Measurements from ENCODE around the gene MIB1. TPM values are rescaled to one million over a fixed set of nuclear protein-coding genes. Genes with fewer than 3 reads are reported as not detected.
A peak's percentile ranks its signal among the peaks of the same experiment; 100 is the strongest.

Gene MIB1
- total and polyA plus RNA-seq, 10 of the 15 experiments (the other 5 are each of a cell fraction or from before 2014, with no cell fraction given): 2.3 to 27.5 (median 10.4) TPM

DNA sequence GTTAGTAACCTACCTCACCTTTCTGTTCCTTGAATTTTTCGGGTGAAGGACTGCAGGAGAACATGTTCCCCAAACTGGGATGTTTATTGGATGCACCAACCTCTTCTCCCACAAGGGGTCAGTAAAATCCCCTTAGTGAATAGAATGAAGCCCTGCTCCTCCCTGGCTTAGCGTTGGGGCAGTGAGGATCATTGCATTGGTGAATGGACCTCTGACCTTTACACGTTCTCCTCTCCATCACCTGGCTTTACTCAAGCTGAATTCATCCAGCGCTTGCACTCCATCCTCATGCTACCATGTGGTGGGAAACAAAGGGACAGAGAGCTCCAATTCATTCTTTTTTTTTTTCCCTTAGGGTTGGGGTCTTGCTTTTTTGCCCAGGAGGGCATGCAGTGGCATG lies 157.2 kb downstream of the MIB1 start:
- peak; percentile 89 for ATAC-seq
- Histone ChIP-seq H3K4me1 (ENCODE audit: control insufficient read depth, insufficient read depth, low read length) (no peaks in the 10 kb centered on the region), H2AFZ (ENCODE audit: control insufficient read depth, low read depth, low read length) (peak overlapping the region; percentile 16; the same call in 1 of the 2 replicates), H3K9me3 (replicated peaks; ENCODE audit: control insufficient read depth, insufficient read depth, low read length) (no peaks in the 10 kb centered on the region), H3K79me2 (ENCODE audit: control insufficient read depth, insufficient read depth, low read length) (no peaks in the 10 kb centered on the region), H3K27me3 (replicated peaks in 1 of 2; ENCODE audit: control insufficient read depth in 2 of 2, insufficient read depth in 2 of 2, low read length in 1 of 2) (no peaks in the 10 kb centered on the region; a peak in 2 of 4 replicates), H3K27ac (ENCODE audit: control insufficient read depth, insufficient read depth) (no peak overlapping the region), H4K20me1 (ENCODE audit: control insufficient read depth, insufficient read depth) (no peaks in the 10 kb centered on the region), H3K36me3 (ENCODE audit: control insufficient read depth in 2 of 2, insufficient read depth in 2 of 2, low read length in 1 of 2) (no peaks in the 10 kb centered on the region), H3K9ac (ENCODE audit: control insufficient read depth, insufficient read depth, low read length) (no peak overlapping the region), H3K4me2 (ENCODE audit: control insufficient read depth, insufficient read depth) (no peak overlapping the region), H3K4me3 (no peak overlapping the region)
- BruUV-seq (replicated peaks): no TSS peak
- CTCF ChIA-PET: interaction anchor here (0.7 to 1.5 kb wide), 7 partner anchors 9 to 60 kb away, joined by 3 to 5 read pairs (median 3); no protein-coding TSS in a partner anchor
- peak; percentile 83 for FAIRE-seq
- in situ Hi-C loops (cut with MboI): loop anchor here (5.0 kb wide), 1 partner anchor 59 kb away; no protein-coding TSS in a partner anchor
- TF ChIP-seq SMC3 (IDR thresholded peaks at IDR 0.05; ENCODE audit: borderline replicate concordance, low read length) (peak; percentile 60), TBL1XR1 (IDR thresholded peaks at IDR 0.05; ENCODE audit: low read depth, low read length) (no peak), RFX5 (IDR thresholded peaks at IDR 0.05; ENCODE audit: low read depth, low read length) (no peak), RAD21 (IDR thresholded peaks at IDR 0.05; ENCODE audit: insufficient read depth, low read depth, low read length) (peak; percentile 81), STAT1 (conservative IDR thresholded peaks at IDR 0.05) (no peak), ZNF217 (IDR thresholded peaks at IDR 0.05) (no peak), ZNF274 (IDR thresholded peaks at IDR 0.05; ENCODE audit: insufficient read depth, insufficient read length) (no peak), ZNF24 (IDR thresholded peaks at IDR 0.05) (no peak), BCL11A (IDR thresholded peaks at IDR 0.05; ENCODE audit: low read depth, low read length) (no peak), SMAD5 (IDR thresholded peaks at IDR 0.05; ENCODE audit: low read depth) (no peak), HDGF (IDR thresholded peaks at IDR 0.05) (no peak), EGR1 (IDR thresholded peaks at IDR 0.05; ENCODE audit: borderline replicate concordance in 1 of 2, low read depth in 2 of 2, low read length in 2 of 2) (no peak), RCOR1 (conservative IDR thresholded peaks at IDR 0.05; ENCODE audit: low read depth, low read length) (no peak)
- TF ChIP-seq, protein P1, sequence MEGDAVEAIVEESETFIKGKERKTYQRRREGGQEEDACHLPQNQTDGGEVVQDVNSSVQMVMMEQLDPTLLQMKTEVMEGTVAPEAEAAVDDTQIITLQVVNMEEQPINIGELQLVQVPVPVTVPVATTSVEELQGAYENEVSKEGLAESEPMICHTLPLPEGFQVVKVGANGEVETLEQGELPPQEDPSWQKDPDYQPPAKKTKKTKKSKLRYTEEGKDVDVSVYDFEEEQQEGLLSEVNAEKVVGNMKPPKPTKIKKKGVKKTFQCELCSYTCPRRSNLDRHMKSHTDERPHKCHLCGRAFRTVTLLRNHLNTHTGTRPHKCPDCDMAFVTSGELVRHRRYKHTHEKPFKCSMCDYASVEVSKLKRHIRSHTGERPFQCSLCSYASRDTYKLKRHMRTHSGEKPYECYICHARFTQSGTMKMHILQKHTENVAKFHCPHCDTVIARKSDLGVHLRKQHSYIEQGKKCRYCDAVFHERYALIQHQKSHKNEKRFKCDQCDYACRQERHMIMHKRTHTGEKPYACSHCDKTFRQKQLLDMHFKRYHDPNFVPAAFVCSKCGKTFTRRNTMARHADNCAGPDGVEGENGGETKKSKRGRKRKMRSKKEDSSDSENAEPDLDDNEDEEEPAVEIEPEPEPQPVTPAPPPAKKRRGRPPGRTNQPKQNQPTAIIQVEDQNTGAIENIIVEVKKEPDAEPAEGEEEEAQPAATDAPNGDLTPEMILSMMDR (IDR thresholded peaks at IDR 0.05 in 2 of 3, conservative IDR thresholded peaks at IDR 0.05 in 1 of 3; ENCODE audit: control insufficient read depth in 2 of 3, extremely low read depth in 1 of 3, insufficient read depth in 1 of 3, low read depth in 3 of 3, low read length in 3 of 3): peak; percentile 71 to 80 (median 79)
- TF ChIP-seq, protein P2, sequence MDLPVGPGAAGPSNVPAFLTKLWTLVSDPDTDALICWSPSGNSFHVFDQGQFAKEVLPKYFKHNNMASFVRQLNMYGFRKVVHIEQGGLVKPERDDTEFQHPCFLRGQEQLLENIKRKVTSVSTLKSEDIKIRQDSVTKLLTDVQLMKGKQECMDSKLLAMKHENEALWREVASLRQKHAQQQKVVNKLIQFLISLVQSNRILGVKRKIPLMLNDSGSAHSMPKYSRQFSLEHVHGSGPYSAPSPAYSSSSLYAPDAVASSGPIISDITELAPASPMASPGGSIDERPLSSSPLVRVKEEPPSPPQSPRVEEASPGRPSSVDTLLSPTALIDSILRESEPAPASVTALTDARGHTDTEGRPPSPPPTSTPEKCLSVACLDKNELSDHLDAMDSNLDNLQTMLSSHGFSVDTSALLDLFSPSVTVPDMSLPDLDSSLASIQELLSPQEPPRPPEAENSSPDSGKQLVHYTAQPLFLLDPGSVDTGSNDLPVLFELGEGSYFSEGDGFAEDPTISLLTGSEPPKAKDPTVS (IDR thresholded peaks at IDR 0.05; ENCODE audit: low read depth, low read length): no peak
- no peak for DNase-seq (ENCODE audit: low read depth, low spot score)
- WGBS (ENCODE audit: insufficient coverage, insufficient replicate concordance, low lambda C conversion rate, missing lambda C conversion rate): 21% methylated on average over 4 of the region's 4 CpGs
- SMC1A ChIA-PET (ENCODE audit: uncharacterized antibody, unreplicated experiment): interaction anchor here (1.1 to 1.7 kb wide), 2 partner anchors 35 to 58 kb away, joined by 3 to 5 read pairs; no protein-coding TSS in a partner anchor
- RAD21 ChIA-PET (ENCODE audit: unreplicated experiment): interaction anchor here (1.0 to 1.3 kb wide), 4 partner anchors 14 to 664 kb away, joined by 3 to 4 read pairs (median 3); no protein-coding TSS in a partner anchor
- intact Hi-C loops (cut with micrococcal nuclease; ENCODE audit: unreplicated experiment): loop anchor here (1.0 to 10.0 kb wide), 3 partner anchors 58 to 703 kb away; no protein-coding TSS in a partner anchor
- POLR2A ChIA-PET: no interaction called here
